ENCODE data around the gene S100P. TPM values are rescaled to one million over a fixed set of nuclear protein-coding genes. Genes with fewer than 3 reads are reported as not detected.

S100P gene
- total RNA-seq, 3 donors from 2014 or later (not counting 1 experiment from before 2014, with no cell fraction given): 2.4 to 4.3 (median 2.7) TPM

DNA sequence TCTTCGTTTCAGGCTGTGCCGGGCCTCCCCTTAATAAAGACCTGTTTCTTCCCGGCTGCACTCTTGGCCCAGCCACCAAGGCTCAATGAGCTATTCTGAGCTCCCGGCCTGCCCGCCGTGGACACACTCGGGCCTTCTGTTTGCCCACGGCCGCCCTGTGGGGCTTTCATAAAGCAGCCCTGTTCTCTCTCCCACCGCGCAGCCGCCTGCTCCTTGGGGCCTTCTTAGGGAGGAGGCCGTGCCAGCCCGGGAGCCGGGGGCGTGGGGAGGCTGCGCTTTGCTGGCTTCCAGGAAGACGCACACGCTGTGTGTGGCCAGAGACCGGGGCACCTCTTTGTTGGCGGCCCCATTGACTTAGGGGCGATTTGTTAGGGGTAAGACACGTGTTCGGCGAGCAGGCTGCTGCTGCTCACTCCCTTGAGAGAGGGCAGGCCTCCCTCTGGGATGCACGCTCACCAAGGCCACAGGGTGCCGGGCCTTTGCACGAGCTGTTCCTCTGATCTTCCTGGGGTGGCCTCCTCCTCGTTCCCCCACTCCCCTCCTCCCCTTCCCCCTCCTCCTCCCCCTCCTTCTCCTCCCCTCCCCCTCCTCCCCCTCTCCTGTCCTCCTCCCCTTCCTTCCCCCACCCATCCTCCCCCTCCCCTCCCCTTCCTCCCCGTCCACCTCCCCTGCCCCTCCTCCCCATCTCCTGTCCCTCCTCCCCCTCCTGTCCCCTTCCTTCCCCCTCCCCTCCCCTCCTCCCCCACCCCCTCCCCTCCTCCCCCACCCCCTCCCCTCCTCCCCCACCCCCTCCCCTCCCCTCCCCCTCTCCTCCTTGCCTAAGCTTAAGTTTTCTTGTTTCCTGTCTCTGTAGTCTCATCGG, 33.6 kb downstream of the S100P start:
- no peaks in the 10 kb centered on the region for H3K36me3 ChIP-seq (ENCODE audit: control insufficient read depth, insufficient read depth, low read length)
- no peaks in the 10 kb centered on the region for H3K27me3 ChIP-seq (ENCODE audit: control insufficient read depth, insufficient read depth, low read length)
- H3K9me3 Mint-ChIP-seq: no peaks in the 10 kb centered on the region
- ATAC-seq: no peak
- intact Hi-C loops (cut with micrococcal nuclease): no loop called here
- H3K4me3 Mint-ChIP-seq: no peak overlapping the region
- no peak overlapping the region for H3K27ac Mint-ChIP-seq
- no peak overlapping the region for H3K27ac ChIP-seq (ENCODE audit: low read length)
- DNase-seq: no peak
- no peaks in the 10 kb centered on the region for H3K36me3 Mint-ChIP-seq
- no peaks in the 10 kb centered on the region for H3K27me3 Mint-ChIP-seq (ENCODE audit: low read depth in 2 of 2)
- WGBS (ENCODE audit: insufficient coverage): 88% methylated on average over 29 of the region's 31 CpGs
- peaks cover 0 to 4% of the 10 kb centered on the region in 2 donors for H3K4me1 Mint-ChIP-seq
- no peaks in the 10 kb centered on the region for H3K4me1 ChIP-seq (ENCODE audit: control insufficient read depth, insufficient read depth, low read length)
- TF ChIP-seq, protein P1, sequence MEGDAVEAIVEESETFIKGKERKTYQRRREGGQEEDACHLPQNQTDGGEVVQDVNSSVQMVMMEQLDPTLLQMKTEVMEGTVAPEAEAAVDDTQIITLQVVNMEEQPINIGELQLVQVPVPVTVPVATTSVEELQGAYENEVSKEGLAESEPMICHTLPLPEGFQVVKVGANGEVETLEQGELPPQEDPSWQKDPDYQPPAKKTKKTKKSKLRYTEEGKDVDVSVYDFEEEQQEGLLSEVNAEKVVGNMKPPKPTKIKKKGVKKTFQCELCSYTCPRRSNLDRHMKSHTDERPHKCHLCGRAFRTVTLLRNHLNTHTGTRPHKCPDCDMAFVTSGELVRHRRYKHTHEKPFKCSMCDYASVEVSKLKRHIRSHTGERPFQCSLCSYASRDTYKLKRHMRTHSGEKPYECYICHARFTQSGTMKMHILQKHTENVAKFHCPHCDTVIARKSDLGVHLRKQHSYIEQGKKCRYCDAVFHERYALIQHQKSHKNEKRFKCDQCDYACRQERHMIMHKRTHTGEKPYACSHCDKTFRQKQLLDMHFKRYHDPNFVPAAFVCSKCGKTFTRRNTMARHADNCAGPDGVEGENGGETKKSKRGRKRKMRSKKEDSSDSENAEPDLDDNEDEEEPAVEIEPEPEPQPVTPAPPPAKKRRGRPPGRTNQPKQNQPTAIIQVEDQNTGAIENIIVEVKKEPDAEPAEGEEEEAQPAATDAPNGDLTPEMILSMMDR (IDR thresholded peaks at IDR 0.05): no peak
- no peaks in the 10 kb centered on the region for H3K9me3 ChIP-seq (ENCODE audit: control insufficient read depth, insufficient read depth, low read length)
- H3K4me3 ChIP-seq (ENCODE audit: low read length): no peak overlapping the region

DNA sequence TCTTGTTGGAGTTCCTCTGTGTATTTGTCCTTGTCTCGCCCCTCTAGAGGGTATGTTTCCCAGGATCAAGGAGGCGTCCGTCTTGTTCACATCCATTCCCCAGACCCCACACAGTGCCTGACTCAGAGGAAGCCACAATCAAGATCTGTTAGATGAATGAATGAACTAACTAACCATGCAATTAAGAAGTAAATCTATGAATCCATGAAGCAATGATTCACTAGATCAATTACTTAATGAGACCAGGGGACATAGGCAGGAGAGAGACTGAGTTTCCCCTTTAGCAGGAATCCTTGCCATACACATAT, 34.2 kb downstream of the S100P start:
- no peak for DNase-seq
- H3K27ac Mint-ChIP-seq: no peak overlapping the region
- WGBS (ENCODE audit: insufficient coverage): no CpG with 5 or more reads among the region's 3 CpGs
- no peaks in the 10 kb centered on the region for H3K36me3 Mint-ChIP-seq
- peaks cover 0 to 4% of the 10 kb centered on the region in 2 donors for H3K4me1 Mint-ChIP-seq
- Histone ChIP-seq H3K27ac (ENCODE audit: low read length) (no peak overlapping the region), H3K36me3 (ENCODE audit: control insufficient read depth, insufficient read depth, low read length) (no peaks in the 10 kb centered on the region), H3K27me3 (ENCODE audit: control insufficient read depth, insufficient read depth, low read length) (no peaks in the 10 kb centered on the region), H3K4me3 (ENCODE audit: low read length) (no peak overlapping the region), H3K4me1 (ENCODE audit: control insufficient read depth, insufficient read depth, low read length) (no peaks in the 10 kb centered on the region), H3K9me3 (ENCODE audit: control insufficient read depth, insufficient read depth, low read length) (no peaks in the 10 kb centered on the region)
- intact Hi-C loops (cut with micrococcal nuclease): no loop called here
- H3K9me3 Mint-ChIP-seq: no peaks in the 10 kb centered on the region
- H3K27me3 Mint-ChIP-seq (ENCODE audit: low read depth in 2 of 2): no peaks in the 10 kb centered on the region
- TF ChIP-seq, protein P1 (IDR thresholded peaks at IDR 0.05): no peak
- no peak overlapping the region for H3K4me3 Mint-ChIP-seq
- no peak for ATAC-seq

GRCh38 chr4:6728320-6729029, 34.8 kb downstream of the S100P start:
- H3K4me1 Mint-ChIP-seq: peaks cover 0 to 4% of the 10 kb centered on the region in 2 donors
- ATAC-seq: no peak
- DNase-seq: no peak
- H3K9me3 Mint-ChIP-seq: no peaks in the 10 kb centered on the region
- no peak overlapping the region for H3K27ac Mint-ChIP-seq
- TF ChIP-seq, protein P1 (IDR thresholded peaks at IDR 0.05): no peak
- intact Hi-C loops (cut with micrococcal nuclease): no loop called here
- Histone ChIP-seq H3K36me3 (ENCODE audit: control insufficient read depth, insufficient read depth, low read length) (no peaks in the 10 kb centered on the region), H3K4me3 (ENCODE audit: low read length) (no peak overlapping the region), H3K9me3 (ENCODE audit: control insufficient read depth, insufficient read depth, low read length) (no peaks in the 10 kb centered on the region), H3K27ac (ENCODE audit: low read length) (no peak overlapping the region), H3K4me1 (ENCODE audit: control insufficient read depth, insufficient read depth, low read length) (no peaks in the 10 kb centered on the region), H3K27me3 (ENCODE audit: control insufficient read depth, insufficient read depth, low read length) (no peaks in the 10 kb centered on the region)
- 92% methylated on average over 15 of the region's 15 CpGs for WGBS (ENCODE audit: insufficient coverage)
- no peaks in the 10 kb centered on the region for H3K36me3 Mint-ChIP-seq
- no peak overlapping the region for H3K4me3 Mint-ChIP-seq
- H3K27me3 Mint-ChIP-seq (ENCODE audit: low read depth in 2 of 2): peaks cover 0 to 1% of the 10 kb centered on the region in 2 donors
